Epidermal melanocyte (primary cell): ENCODE measurements around the gene KLK15.

Experiments
- DNase-seq: peaks from one replicate; pipeline ENCODE4 v3.0.0; 2011; ENCODE audit warnings: low spot score; ENCODE audit not compliant: insufficient read length

The KLK15 gene

GRCh38 chr19:50843701-50844221, 10.4 kb upstream of the KLK15 start:
- DNase-seq: no peak

GRCh38 chr19:50843205-50843604, 9.8 kb upstream of the KLK15 start:
- no peak for DNase-seq

- DNase-seq: no peak
Measured at GRCh38 chr19:50842130-50842529, 8.8 kb upstream of the KLK15 start.

- DNase-seq: no peak
Measured at GRCh38 chr19:50839712-50840655, 6.6 kb upstream of the KLK15 start.

GRCh38 chr19:50838239-50838638, 4.9 kb upstream of the KLK15 start:
- DNase-seq: no peak

GRCh38 chr19:50837300-50837699, 3.9 kb upstream of the KLK15 start:
- DNase-seq: no peak

GRCh38 chr19:50836543-50837195, 3.3 kb upstream of the KLK15 start:
- DNase-seq: no peak

GRCh38 chr19:50835785-50836542, 2.6 kb upstream of the KLK15 start:
- DNase-seq: peak; percentile 61

- DNase-seq: no peak
Measured at GRCh38 chr19:50835103-50835784, 1.9 kb upstream of the KLK15 start.

- no peak for DNase-seq
Measured at GRCh38 chr19:50833802-50834167, 411 bp upstream of the KLK15 start.

GRCh38 chr19:50832666-50833065, 708 bp downstream of the KLK15 start:
- DNase-seq: no peak

GRCh38 chr19:50831026-50831396, 2.4 kb downstream of the KLK15 start:
- DNase-seq: no peak

- DNase-seq: no peak
Measured at GRCh38 chr19:50830266-50831025, 2.9 kb downstream of the KLK15 start.

GRCh38 chr19:50829801-50830200, 3.6 kb downstream of the KLK15 start:
- DNase-seq: no peak

GRCh38 chr19:50827476-50827875, 5.9 kb downstream of the KLK15 start:
- DNase-seq: no peak

- DNase-seq: no peak
Measured at GRCh38 chr19:50826492-50827240, 6.7 kb downstream of the KLK15 start.

- DNase-seq: peak; percentile 5
Measured at GRCh38 chr19:50823389-50824042, 9.9 kb downstream of the KLK15 start, which contains the start of gene KLK1. KLK1 (minus strand) TSS chr19:50823787; CDS start chr19:50823748, 39 bp downstream.

GRCh38 chr19:50822661-50823208, 10.6 kb downstream of the KLK15 start:
- no peak for DNase-seq

- DNase-seq: peak; percentile 5
Measured at GRCh38 chr19:50821622-50822021, 11.8 kb downstream of the KLK15 start.
